K562 (cell line): ENCODE results near the gene ETS2. TPM values are rescaled to one million over a fixed set of nuclear protein-coding genes. Genes with fewer than 3 reads are reported as not detected.

ENCODE experiments used
- ASH1L ChIP-seq: fragments of 450-650 bp; IDR thresholded peaks from 2 replicates; pipeline ENCODE4 v1.6.1; 2018; ENCODE audit warnings: borderline replicate concordance, mild to moderate bottlenecking, low read depth; ENCODE audit not compliant: partially characterized antibody
- ATF7 ChIP-seq: fragments of 450-650 bp; IDR thresholded peaks from 2 replicates; pipeline ENCODE4 v1.7.1; 2014; ENCODE audit warnings: mild to moderate bottlenecking, moderate library complexity
- CTCFL ChIP-seq: IDR thresholded peaks from 2 replicates; pipeline ENCODE4 v1.6.1; 2011; ENCODE audit warnings: borderline replicate concordance, low read depth, mild to moderate bottlenecking, moderate library complexity, low read length; ENCODE audit not compliant: insufficient read depth, poor library complexity, severe bottlenecking
- MTA1 ChIP-seq: fragments of 450-650 bp; IDR thresholded peaks from 2 replicates; pipeline ENCODE4 v1.6.1; 2017; ENCODE audit warnings: borderline replicate concordance
- PTBP1 ChIP-seq: fragments of 200-400 bp; formaldehyde crosslinking; IDR thresholded peaks from 2 replicates; pipeline ENCODE4 v1.6.1; 2017; ENCODE audit warnings: low read depth, low read length
- polyA plus RNA-seq, 8 experiments: library from polyadenylated mRNA; depleted of rRNA in 4 of 8; stranded (reverse) in 5 of 8; unstranded in 3 of 8; fragments of >200 nt; fragmentation: Nextera tagmentation in 2 of 8; fragmentation: Illumina TruSeq in 1 of 8; extraction: Ambion mirVana in 2 of 8; extraction: Trizol in 1 of 8; gene quantifications; 2 replicates each; pipeline versions ENCODE4 v1.2.1 to v1.2.3, GENCODE V29; 2011 to 2014; ENCODE audit warnings: inconsistent platforms in 1 of 8, missing spikeins in 1 of 8
- total RNA-seq, 7 experiments: library from RNA; depleted of rRNA in 6 of 7; stranded (reverse); fragments of >200 nt in 6 of 7; fragmentation: Illumina TruSeq in 2 of 7; extraction: Trizol in 2 of 7; gene quantifications; 2 replicates each; pipeline versions ENCODE4 v1.2.1 to v1.2.3, GENCODE V29; 2011 to 2021; ENCODE audit warnings: low replicate concordance in 1 of 7
- TF ChIP-seq, protein P1 (sequence below): fragments of 250-450 bp; sonication (Bioruptor Pico); IDR thresholded peaks from 2 replicates; pipeline ENCODE4 v1.4.0; 2020

Gene ETS2
- total and polyA plus RNA-seq, 9 of the 15 experiments (the other 6 are each of a cell fraction or from before 2014, with no cell fraction given): 1.7 to 24.4 (median 12.2) TPM

DNA sequence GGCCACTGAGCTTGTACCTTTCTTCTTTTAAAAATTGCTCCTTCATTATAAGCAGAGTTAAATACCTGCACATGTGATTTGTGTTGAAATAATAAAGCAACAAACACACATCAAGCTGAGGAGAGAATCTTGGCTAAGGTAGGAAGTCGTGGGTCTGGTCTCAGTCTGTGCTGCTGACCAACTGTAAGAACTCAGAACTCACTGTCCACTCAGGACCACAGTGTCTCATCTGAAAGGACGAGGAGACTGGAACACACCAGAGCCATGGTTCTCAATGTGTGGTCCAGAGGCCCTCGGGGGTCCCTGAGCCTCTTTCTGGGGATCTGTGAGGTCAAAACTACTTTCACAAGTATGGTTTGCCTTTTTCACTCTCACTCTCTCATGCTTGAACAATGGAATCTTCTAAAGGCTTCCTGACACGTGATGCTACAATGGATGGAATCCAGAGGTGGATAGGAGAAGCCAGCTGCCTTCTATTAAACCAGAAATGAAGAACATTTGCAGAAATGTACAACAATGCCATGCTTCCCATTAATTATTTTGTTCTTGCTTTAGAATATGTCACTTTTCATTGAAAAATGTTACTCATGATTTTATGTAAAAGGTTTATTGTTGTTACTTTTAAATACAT, 17.3 kb upstream of the ETS2 start (continued):
- no peak for TF ChIP-seq CTCFL
- TF ChIP-seq ASH1L: no peak
- no peak for TF ChIP-seq MTA1
- no peak for TF ChIP-seq PTBP1
- no peak for TF ChIP-seq ATF7
- TF ChIP-seq, protein P1, sequence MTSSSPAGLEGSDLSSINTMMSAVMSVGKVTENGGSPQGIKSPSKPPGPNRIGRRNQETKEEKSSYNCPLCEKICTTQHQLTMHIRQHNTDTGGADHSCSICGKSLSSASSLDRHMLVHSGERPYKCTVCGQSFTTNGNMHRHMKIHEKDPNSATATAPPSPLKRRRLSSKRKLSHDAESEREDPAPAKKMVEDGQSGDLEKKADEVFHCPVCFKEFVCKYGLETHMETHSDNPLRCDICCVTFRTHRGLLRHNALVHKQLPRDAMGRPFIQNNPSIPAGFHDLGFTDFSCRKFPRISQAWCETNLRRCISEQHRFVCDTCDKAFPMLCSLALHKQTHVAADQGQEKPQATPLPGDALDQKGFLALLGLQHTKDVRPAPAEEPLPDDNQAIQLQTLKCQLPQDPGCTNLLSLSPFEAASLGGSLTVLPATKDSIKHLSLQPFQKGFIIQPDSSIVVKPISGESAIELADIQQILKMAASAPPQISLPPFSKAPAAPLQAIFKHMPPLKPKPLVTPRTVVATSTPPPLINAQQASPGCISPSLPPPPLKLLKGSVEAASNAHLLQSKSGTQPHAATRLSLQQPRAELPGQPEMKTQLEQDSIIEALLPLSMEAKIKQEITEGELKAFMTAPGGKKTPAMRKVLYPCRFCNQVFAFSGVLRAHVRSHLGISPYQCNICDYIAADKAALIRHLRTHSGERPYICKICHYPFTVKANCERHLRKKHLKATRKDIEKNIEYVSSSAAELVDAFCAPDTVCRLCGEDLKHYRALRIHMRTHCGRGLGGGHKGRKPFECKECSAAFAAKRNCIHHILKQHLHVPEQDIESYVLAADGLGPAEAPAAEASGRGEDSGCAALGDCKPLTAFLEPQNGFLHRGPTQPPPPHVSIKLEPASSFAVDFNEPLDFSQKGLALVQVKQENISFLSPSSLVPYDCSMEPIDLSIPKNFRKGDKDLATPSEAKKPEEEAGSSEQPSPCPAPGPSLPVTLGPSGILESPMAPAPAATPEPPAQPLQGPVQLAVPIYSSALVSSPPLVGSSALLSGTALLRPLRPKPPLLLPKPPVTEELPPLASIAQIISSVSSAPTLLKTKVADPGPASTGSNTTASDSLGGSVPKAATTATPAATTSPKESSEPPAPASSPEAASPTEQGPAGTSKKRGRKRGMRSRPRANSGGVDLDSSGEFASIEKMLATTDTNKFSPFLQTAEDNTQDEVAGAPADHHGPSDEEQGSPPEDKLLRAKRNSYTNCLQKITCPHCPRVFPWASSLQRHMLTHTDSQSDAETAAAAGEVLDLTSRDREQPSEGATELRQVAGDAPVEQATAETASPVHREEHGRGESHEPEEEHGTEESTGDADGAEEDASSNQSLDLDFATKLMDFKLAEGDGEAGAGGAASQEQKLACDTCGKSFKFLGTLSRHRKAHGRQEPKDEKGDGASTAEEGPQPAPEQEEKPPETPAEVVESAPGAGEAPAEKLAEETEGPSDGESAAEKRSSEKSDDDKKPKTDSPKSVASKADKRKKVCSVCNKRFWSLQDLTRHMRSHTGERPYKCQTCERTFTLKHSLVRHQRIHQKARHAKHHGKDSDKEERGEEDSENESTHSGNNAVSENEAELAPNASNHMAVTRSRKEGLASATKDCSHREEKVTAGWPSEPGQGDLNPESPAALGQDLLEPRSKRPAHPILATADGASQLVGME (CRISPR knock-in tag): no peak
